ENCODE measurements around the gene BNIP3. TPM values are rescaled to one million over a fixed set of nuclear protein-coding genes. Genes with fewer than 3 reads are reported as not detected.

Gene BNIP3
- total and polyA plus RNA-seq, 2 of the 13 experiments (the other 11 are each of a cell fraction or from before 2014, with no cell fraction given), result 73.7 to 223 TPM

- ChIA-PET CTCF (ENCODE audit: low intra/inter-chr PET ratio, low total read pairs) (no interaction called here), POLR2A (interaction anchor here (1.0 kb wide), 1 partner anchor 9 kb away, joined by 5 read pairs; the partner anchor contains the start of gene BNIP3)
- no peak overlapping the region for H2AFZ ChIP-seq (ENCODE audit: low read length)
- ATAC-seq, result no peak
- peaks cover 78% of the 10 kb centered on the region for H4K20me1 ChIP-seq (ENCODE audit: insufficient read depth, low read length)
- H3K9me3 ChIP-seq (ENCODE audit: low read length), result no peaks in the 10 kb centered on the region
- intact Hi-C loops (cut with micrococcal nuclease; ENCODE audit: unreplicated experiment) (no loop called here), in situ Hi-C loops (cut with HindIII; ENCODE audit: extremely low pct_ligation_motif_present, low pct_unique_long_range_greater_than_20kb) (no loop called here)
- WGBS (ENCODE audit: low lambda C conversion rate), result 95% methylated on average over 7 of the region's 7 CpGs
- FAIRE-seq, result no peak
- H3K4me2 ChIP-seq (ENCODE audit: low read depth, low read length), result no peak overlapping the region
- BruUV-seq (replicated peaks), result no TSS peak
- peaks cover 33 to 82% of the 10 kb centered on the region in 2 experiments for H3K36me3 ChIP-seq (replicated peaks in 1 of 2; ENCODE audit: control insufficient read depth in 1 of 2, insufficient read depth in 2 of 2, low read length in 2 of 2)
- H3K79me2 ChIP-seq (ENCODE audit: insufficient read depth, low read length), result peaks cover 57% of the 10 kb centered on the region
- 0 out of 4 replicates have a peak, but pooled peaks of 1 of the 2 experiments have one; percentile 46 for TF ChIP-seq POLR2A (IDR thresholded peaks at IDR 0.05; ENCODE audit: insufficient read depth in 1 of 2, low read depth in 2 of 2, low read length in 2 of 2)
- peak; percentile 39; the same call in 1 of the 2 replicates for TF ChIP-seq RBFOX2 (IDR thresholded peaks at IDR 0.05; ENCODE audit: low read depth, low read length)
- TF ChIP-seq FOXJ3 (CRISPR knock-in tag; IDR thresholded peaks at IDR 0.05; ENCODE audit: borderline replicate concordance), result no peak
- no peak for TF ChIP-seq HMG20B (CRISPR knock-in tag; conservative IDR thresholded peaks at IDR 0.05)
- TF ChIP-seq POLR2G (IDR thresholded peaks at IDR 0.05; ENCODE audit: low read depth, low read length), result 0 out of 2 replicates have a peak, but pooled peaks have one; percentile 8
- no peak for TF ChIP-seq ZNF20 (CRISPR knock-in tag; IDR thresholded peaks at IDR 0.05)
- TF ChIP-seq ZNF547 (CRISPR knock-in tag; IDR thresholded peaks at IDR 0.05), result no peak
- no peak for TF ChIP-seq ZBTB7B (CRISPR knock-in tag; IDR thresholded peaks at IDR 0.05)
- TF ChIP-seq ZNF225 (CRISPR knock-in tag; IDR thresholded peaks at IDR 0.05), result no peak
- TF ChIP-seq HOXA9 (CRISPR knock-in tag; IDR thresholded peaks at IDR 0.05; ENCODE audit: borderline replicate concordance), result no peak
- peaks cover 33% of the 10 kb centered on the region for H3K4me1 ChIP-seq (ENCODE audit: insufficient read depth, low read length)
- H3K9ac ChIP-seq (ENCODE audit: insufficient read depth, low read depth, low read length), result no peak overlapping the region
- no peak for DNase-seq (ENCODE audit: low spot score)
- H3K27ac ChIP-seq (ENCODE audit: extremely low read length, insufficient read depth, low read length), result no peak overlapping the region
- no peak overlapping the region for H3K4me3 ChIP-seq (replicated peaks in 1 of 3; ENCODE audit: insufficient read depth in 1 of 3, low read depth in 2 of 3, low read length in 3 of 3)
- no peaks in the 10 kb centered on the region for H3K27me3 ChIP-seq (ENCODE audit: control insufficient read depth in 1 of 2, insufficient read depth in 2 of 2, low read length in 2 of 2)
Measured at GRCh38 chr10:131971591-131971990, 10.1 kb downstream of the BNIP3 start.

- no peak for ATAC-seq
- Histone ChIP-seq H2AFZ (ENCODE audit: low read length) (no peak overlapping the region), H3K79me2 (ENCODE audit: insufficient read depth, low read length) (peaks cover 50% of the 10 kb centered on the region), H3K4me1 (ENCODE audit: insufficient read depth, low read length) (peaks cover 27% of the 10 kb centered on the region), H3K36me3 (replicated peaks in 1 of 2; ENCODE audit: control insufficient read depth in 1 of 2, insufficient read depth in 2 of 2, low read length in 2 of 2) (peaks cover 33 to 76% of the 10 kb centered on the region in 2 experiments), H3K9me3 (ENCODE audit: low read length) (no peaks in the 10 kb centered on the region), H3K9ac (ENCODE audit: insufficient read depth, low read depth, low read length) (no peak overlapping the region), H4K20me1 (ENCODE audit: insufficient read depth, low read length) (peaks cover 72% of the 10 kb centered on the region), H3K27me3 (ENCODE audit: control insufficient read depth in 1 of 2, insufficient read depth in 2 of 2, low read length in 2 of 2) (no peaks in the 10 kb centered on the region), H3K4me3 (replicated peaks in 1 of 3; ENCODE audit: insufficient read depth in 1 of 3, low read depth in 2 of 3, low read length in 3 of 3) (no peak overlapping the region), H3K4me2 (ENCODE audit: low read depth, low read length) (no peak overlapping the region), H3K27ac (ENCODE audit: extremely low read length, insufficient read depth, low read length) (no peak overlapping the region)
- no peak for DNase-seq (ENCODE audit: low spot score)
- intact Hi-C loops (cut with micrococcal nuclease; ENCODE audit: unreplicated experiment), result no loop called here
- CTCF ChIA-PET (ENCODE audit: low intra/inter-chr PET ratio, low total read pairs), result no interaction called here
- TF ChIP-seq ZNF260 (CRISPR knock-in tag; IDR thresholded peaks at IDR 0.05; ENCODE audit: borderline replicate concordance, low read depth) (no peak), RBFOX2 (IDR thresholded peaks at IDR 0.05; ENCODE audit: low read depth, low read length) (peak; percentile 64; the same call in 1 of the 2 replicates)
- in situ Hi-C loops (cut with HindIII; ENCODE audit: extremely low pct_ligation_motif_present, low pct_unique_long_range_greater_than_20kb), result no loop called here
- WGBS (ENCODE audit: low lambda C conversion rate), result 98% methylated on average over 18 of the region's 18 CpGs
- BruUV-seq (replicated peaks), result no TSS peak
- FAIRE-seq, result no peak
- POLR2A ChIA-PET, result no interaction called here
Measured at GRCh38 chr10:131970946-131971345, 10.8 kb downstream of the BNIP3 start.

Data from HepG2 (cell line).